Gastrocnemius medialis (tissue), 4 donors: ENCODE results near the gene ANKS1B. TPM values are rescaled to one million over a fixed set of nuclear protein-coding genes. Genes with fewer than 3 reads are reported as not detected.
"Not testable (repeated sequence)": the region's sequence is repeated elsewhere in the genome, so short reads cannot be mapped to it uniquely, and the experiment has no call there.

ENCODE experiments used
- ATAC-seq, 2 donors: fragments of 150-250 bp; one replicate each; pipeline ENCODE4 v1.9.1; 2016
- DNase-seq, 2 donors: peaks; one replicate each; pipeline ENCODE4 v3.0.0-alpha.2; 2019
- H3K27ac ChIP-seq, 4 donors: fragments of 200-600 bp; sonication (generic); 1 replicate in 1 of 4; 2 replicates in 3 of 4; pipeline ENCODE4 v1.5.1; 2016 to 2018; ENCODE audit warnings: mild to moderate bottlenecking in 2 of 4, moderate library complexity in 1 of 4
- H3K27me3 ChIP-seq, 3 donors: fragments of 200-600 bp; sonication (generic) in 2 of 3; 1 replicate in 1 of 3; 2 replicates in 2 of 3; pipeline versions ENCODE4 v1.5.1 to v1.6.0; 2016 to 2019; ENCODE audit warnings: mild to moderate bottlenecking in 1 of 3, moderate library complexity in 1 of 3
- H3K36me3 ChIP-seq, 2 donors: fragments of 200-600 bp; sonication (generic) in 1 of 2; one replicate each; pipeline ENCODE4 v1.5.1; 2017 to 2018
- H3K4me1 ChIP-seq, 2 donors: fragments of 200-600 bp; sonication (generic) in 1 of 2; one replicate each; pipeline ENCODE4 v1.5.1; 2016 to 2017; ENCODE audit warnings: mild to moderate bottlenecking in 2 of 2
- H3K4me3 ChIP-seq, 4 donors: fragments of 200-600 bp; sonication (generic) in 3 of 4; 1 replicate in 1 of 4; 2 replicates in 3 of 4; pipeline ENCODE4 v1.5.1; 2016 to 2019; ENCODE audit warnings: mild to moderate bottlenecking in 2 of 4
- H3K9me3 ChIP-seq, 3 donors: fragments of 200-600 bp; sonication (generic) in 2 of 3; 1 replicate in 1 of 3; 2 replicates in 2 of 3; pipeline ENCODE4 v1.5.1; 2016 to 2019
- CTCF ChIP-seq, 5 experiments: fragments of 450-650 bp in 3 of 5; fragments of 200-600 bp in 2 of 5; sonication (generic) in 2 of 5; IDR thresholded peaks in 4 of 5; conservative IDR thresholded peaks in 1 of 5; 1 replicate in 4 of 5; 2 replicates in 1 of 5; pipeline ENCODE4 v1.5.1; 2016 to 2019; ENCODE audit warnings: antibody characterized with exemption in 5 of 5, mild to moderate bottlenecking in 3 of 5, moderate library complexity in 3 of 5
- POLR2A ChIP-seq, 2 donors: fragments of 450-650 bp; IDR thresholded peaks; one replicate each; pipeline ENCODE4 v1.6.1; 2017; ENCODE audit warnings: antibody characterized with exemption in 2 of 2, mild to moderate bottlenecking in 2 of 2, moderate library complexity in 2 of 2
- in situ Hi-C, 4 donors: fragments of 200-750 bp; cut with MboI; loops; one replicate each; pipeline versions ENCODE4 v1.15.0 to v1.8.0; 2017; ENCODE audit warnings: low sequenced_read_pairs in 4 of 4
- intact Hi-C: fragments of 100-400 bp; cut with DNase I; formaldehyde crosslinking; loops from one replicate; pipeline ENCODE4 v1.15.1; 2023; ENCODE audit warnings: low total_unique reads
- total RNA-seq, 4 donors: library from RNA; depleted of rRNA; stranded (reverse); fragments of >200 nt; gene quantifications; one replicate each; pipeline versions ENCODE4 v1.1.0 to v1.2.3, GENCODE V29; 2016

Gene ANKS1B
- total RNA-seq, 4 donors from 2014 or later = 3.9 to 14.5 (median 5.7) TPM

GRCh38 chr12:98968896-98969295 is 1015.8 kb downstream of the ANKS1B start:
- Histone ChIP-seq H3K36me3 (no peaks in the 10 kb centered on the region), H3K27ac (no peak overlapping the region), H3K9me3 (no peaks in the 10 kb centered on the region), H3K4me1 (no peaks in the 10 kb centered on the region), H3K4me3 (no peak overlapping the region), H3K27me3 (no peaks in the 10 kb centered on the region)
- no peak for TF ChIP-seq POLR2A (IDR thresholded peaks at IDR 0.05)
- no peak for TF ChIP-seq CTCF (IDR thresholded peaks at IDR 0.05 in 4 of 5, conservative IDR thresholded peaks at IDR 0.05 in 1 of 5)
- ATAC-seq (no peak), DNase-seq (no peak)
- in situ Hi-C loops (no loop called here), intact Hi-C loops (no loop called here)

- H3K4me3 ChIP-seq, H3K4me1 ChIP-seq, H3K36me3 ChIP-seq, intact Hi-C loops, ATAC-seq, in situ Hi-C loops, H3K27ac ChIP-seq, H3K27me3 ChIP-seq, H3K9me3 ChIP-seq, DNase-seq: not testable (repeated sequence)
Observed at GRCh38 chr12:98957135-98957534, 1027.6 kb downstream of the ANKS1B start.

DNA sequence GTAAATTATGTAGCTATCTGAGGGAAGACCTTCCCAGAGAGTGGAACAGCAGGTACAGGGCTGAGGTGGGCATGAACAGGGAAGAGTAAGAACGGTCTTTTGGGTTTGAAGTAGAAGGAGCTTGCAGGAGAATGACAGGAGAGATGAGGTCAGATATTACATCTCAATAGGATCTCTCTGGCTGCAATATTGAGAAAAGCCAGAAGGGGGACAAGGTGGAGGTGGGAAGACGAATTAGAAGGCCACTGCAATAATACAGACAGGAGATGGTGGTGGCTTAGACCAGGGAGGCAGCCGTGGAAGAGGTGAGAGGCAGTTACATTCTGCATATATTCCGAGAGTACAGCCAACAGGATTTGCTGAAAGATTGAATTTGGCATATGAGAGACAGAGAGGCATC is 1029.5 kb downstream of the ANKS1B start:
- DNase-seq (no peak), ATAC-seq (no peak)
- in situ Hi-C loops (no loop called here), intact Hi-C loops (no loop called here)
- no peak overlapping the region for H3K27ac ChIP-seq
- H3K4me3 ChIP-seq = no peak overlapping the region
- TF ChIP-seq POLR2A (IDR thresholded peaks at IDR 0.05) (no peak), CTCF (IDR thresholded peaks at IDR 0.05 in 4 of 5, conservative IDR thresholded peaks at IDR 0.05 in 1 of 5) (no peak)
- no peaks in the 10 kb centered on the region for H3K9me3 ChIP-seq
- no peaks in the 10 kb centered on the region for H3K27me3 ChIP-seq
- H3K4me1 ChIP-seq = no peaks in the 10 kb centered on the region
- H3K36me3 ChIP-seq = no peaks in the 10 kb centered on the region

DNA sequence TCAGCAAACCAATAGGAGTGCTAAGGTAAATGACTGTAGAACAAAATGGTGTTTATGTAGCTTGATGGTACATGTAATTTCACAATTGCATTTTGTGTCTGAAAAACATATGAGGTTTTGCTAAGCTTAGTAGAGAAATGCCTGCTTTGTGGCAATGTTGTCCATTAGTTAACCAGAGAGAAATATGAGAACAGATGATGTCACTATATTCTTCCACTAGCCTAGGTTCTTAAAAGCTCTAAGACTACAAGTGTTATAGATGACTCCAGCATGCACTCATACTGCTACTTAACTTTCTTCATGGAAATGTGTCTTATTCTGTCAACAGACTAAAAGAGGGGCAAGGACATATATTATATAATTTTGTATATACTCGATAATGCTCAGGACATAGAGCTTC is 1030.2 kb downstream of the ANKS1B start:
- H3K4me1 ChIP-seq = no peaks in the 10 kb centered on the region
- H3K27ac ChIP-seq = no peak overlapping the region
- no peaks in the 10 kb centered on the region for H3K27me3 ChIP-seq
- no peak for ATAC-seq
- TF ChIP-seq POLR2A (IDR thresholded peaks at IDR 0.05) (no peak), CTCF (IDR thresholded peaks at IDR 0.05 in 4 of 5, conservative IDR thresholded peaks at IDR 0.05 in 1 of 5) (no peak)
- no peak overlapping the region for H3K4me3 ChIP-seq
- H3K9me3 ChIP-seq = no peaks in the 10 kb centered on the region
- H3K36me3 ChIP-seq = no peaks in the 10 kb centered on the region
- in situ Hi-C loops (no loop called here), intact Hi-C loops (no loop called here)
- DNase-seq = no peak

DNA sequence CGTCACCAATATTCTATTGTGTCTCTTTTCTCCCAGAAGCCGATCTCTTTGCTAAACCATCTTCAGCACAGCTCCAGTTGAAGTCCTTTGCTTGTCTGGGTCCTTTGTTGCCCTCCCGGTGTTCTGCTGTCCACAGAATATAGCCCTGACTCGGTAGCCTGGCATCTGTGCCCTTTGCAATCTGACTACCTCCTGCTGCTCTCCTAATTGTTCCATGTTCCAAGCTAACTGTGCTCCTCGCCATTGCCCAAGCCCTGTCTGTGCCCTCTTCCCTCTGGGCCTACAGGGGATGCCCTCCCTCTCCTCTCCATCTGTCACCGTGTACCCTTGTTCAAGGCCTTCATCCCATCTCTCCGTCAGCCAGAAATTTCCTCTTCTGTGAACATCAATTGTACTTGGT is 1033.3 kb downstream of the ANKS1B start:
- Histone ChIP-seq H3K4me1 (no peaks in the 10 kb centered on the region), H3K9me3 (no peaks in the 10 kb centered on the region), H3K27me3 (no peaks in the 10 kb centered on the region), H3K4me3 (no peak overlapping the region), H3K27ac (no peak overlapping the region), H3K36me3 (no peaks in the 10 kb centered on the region)
- in situ Hi-C loops = no loop called here
- TF ChIP-seq CTCF (IDR thresholded peaks at IDR 0.05 in 4 of 5, conservative IDR thresholded peaks at IDR 0.05 in 1 of 5) (no peak), POLR2A (IDR thresholded peaks at IDR 0.05) (no peak)
- intact Hi-C loops = no loop called here
- no peak for DNase-seq
- no peak for ATAC-seq
